ENCODE measurements around the gene ADAMTS3.

Gene ADAMTS3

GRCh38 chr4:72275381-72275780 lies 293.6 kb downstream of the ADAMTS3 start:
- no peak for DNase-seq

GRCh38 chr4:72274251-72274650 lies 294.8 kb downstream of the ADAMTS3 start:
- no peak for DNase-seq

- no peak for DNase-seq
Observed at GRCh38 chr4:72255269-72255668, 313.8 kb downstream of the ADAMTS3 start.

GRCh38 chr4:72243641-72244040 lies 325.4 kb downstream of the ADAMTS3 start:
- DNase-seq = peak; percentile 22

DNA sequence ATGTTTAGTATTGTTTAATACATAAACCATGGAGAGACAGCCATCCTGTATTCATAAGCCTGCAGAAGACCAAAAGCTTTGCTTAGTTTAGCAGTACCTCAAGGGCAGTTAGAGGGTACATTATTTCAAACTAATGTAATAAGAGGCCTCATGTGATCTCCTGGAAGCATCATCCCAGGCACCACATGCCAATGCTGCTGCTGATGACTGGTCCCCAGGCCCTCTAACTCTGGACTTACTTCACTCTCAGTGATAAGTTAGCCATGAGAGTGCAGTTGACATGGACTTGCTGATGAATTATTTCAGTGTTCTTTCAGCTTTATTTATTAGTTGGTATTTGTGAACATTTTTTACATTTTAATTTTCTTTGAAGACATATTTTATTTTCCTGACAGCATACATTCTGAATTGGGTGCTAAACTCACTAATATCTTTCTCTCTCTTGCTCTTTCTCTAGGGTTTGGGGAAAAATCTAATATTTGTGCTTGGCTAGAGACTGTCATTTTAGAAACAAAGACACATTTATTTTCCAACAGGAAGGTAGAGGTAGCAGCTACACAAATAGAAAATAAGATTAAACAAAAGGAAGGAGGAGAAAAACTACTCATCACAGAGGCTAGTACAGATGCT lies 329.4 kb downstream of the ADAMTS3 start:
- DNase-seq = no peak
